Measurements from ENCODE around the gene SLC35F4. TPM values are rescaled to one million over a fixed set of nuclear protein-coding genes. Genes with fewer than 3 reads are reported as not detected.

Gene SLC35F4
- total RNA-seq, 2 experiments from 2014 or later = not detected

- no peaks in the 10 kb centered on the region for H3K9me3 Mint-ChIP-seq
- Histone ChIP-seq H3K36me3 (ENCODE audit: insufficient read depth, low read length) (no peaks in the 10 kb centered on the region), H3K4me3 (ENCODE audit: low read length) (no peak overlapping the region), H3K27me3 (ENCODE audit: control insufficient read depth in 1 of 2, insufficient read depth in 2 of 2, low read length in 2 of 2) (no peaks in the 10 kb centered on the region), H3K9me3 (ENCODE audit: control insufficient read depth in 1 of 2, insufficient read depth in 1 of 2, low read length in 2 of 2) (no peaks in the 10 kb centered on the region), H3K4me1 (ENCODE audit: insufficient read depth, low read length) (no peaks in the 10 kb centered on the region), H3K27ac (ENCODE audit: low read depth in 1 of 2, low read length in 2 of 2) (no peak overlapping the region)
- no peak overlapping the region for H3K4me3 Mint-ChIP-seq
- TF ChIP-seq, protein P1, sequence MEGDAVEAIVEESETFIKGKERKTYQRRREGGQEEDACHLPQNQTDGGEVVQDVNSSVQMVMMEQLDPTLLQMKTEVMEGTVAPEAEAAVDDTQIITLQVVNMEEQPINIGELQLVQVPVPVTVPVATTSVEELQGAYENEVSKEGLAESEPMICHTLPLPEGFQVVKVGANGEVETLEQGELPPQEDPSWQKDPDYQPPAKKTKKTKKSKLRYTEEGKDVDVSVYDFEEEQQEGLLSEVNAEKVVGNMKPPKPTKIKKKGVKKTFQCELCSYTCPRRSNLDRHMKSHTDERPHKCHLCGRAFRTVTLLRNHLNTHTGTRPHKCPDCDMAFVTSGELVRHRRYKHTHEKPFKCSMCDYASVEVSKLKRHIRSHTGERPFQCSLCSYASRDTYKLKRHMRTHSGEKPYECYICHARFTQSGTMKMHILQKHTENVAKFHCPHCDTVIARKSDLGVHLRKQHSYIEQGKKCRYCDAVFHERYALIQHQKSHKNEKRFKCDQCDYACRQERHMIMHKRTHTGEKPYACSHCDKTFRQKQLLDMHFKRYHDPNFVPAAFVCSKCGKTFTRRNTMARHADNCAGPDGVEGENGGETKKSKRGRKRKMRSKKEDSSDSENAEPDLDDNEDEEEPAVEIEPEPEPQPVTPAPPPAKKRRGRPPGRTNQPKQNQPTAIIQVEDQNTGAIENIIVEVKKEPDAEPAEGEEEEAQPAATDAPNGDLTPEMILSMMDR (IDR thresholded peaks at IDR 0.05) = no peak
- ChIA-PET POLR2A (no interaction called here), CTCF (no interaction called here)
- intact Hi-C loops (cut with DNase I, micrococcal nuclease) = no loop called here
- H3K4me1 Mint-ChIP-seq (ENCODE audit: low read depth) = no peaks in the 10 kb centered on the region
- no peak overlapping the region for H3K27ac Mint-ChIP-seq
- peaks cover 3% of the 10 kb centered on the region for H3K27me3 Mint-ChIP-seq
- ATAC-seq (ENCODE audit: poor library complexity) (no peak), DNase-seq (no peak)
- H3K36me3 Mint-ChIP-seq (ENCODE audit: low read depth) = no peaks in the 10 kb centered on the region
Measured at GRCh38 chr14:57576498-57576897, 289.4 kb downstream of the SLC35F4 start.

GRCh38 chr14:57575482-57575881 lies 290.4 kb downstream of the SLC35F4 start:
- TF ChIP-seq, protein P1 (IDR thresholded peaks at IDR 0.05) = no peak
- Histone ChIP-seq H3K27me3 (ENCODE audit: control insufficient read depth in 1 of 2, insufficient read depth in 2 of 2, low read length in 2 of 2) (no peaks in the 10 kb centered on the region), H3K9me3 (ENCODE audit: control insufficient read depth in 1 of 2, insufficient read depth in 1 of 2, low read length in 2 of 2) (no peaks in the 10 kb centered on the region), H3K4me1 (ENCODE audit: insufficient read depth, low read length) (no peaks in the 10 kb centered on the region), H3K4me3 (ENCODE audit: low read length) (no peak overlapping the region), H3K27ac (ENCODE audit: low read depth in 1 of 2, low read length in 2 of 2) (no peak overlapping the region), H3K36me3 (ENCODE audit: insufficient read depth, low read length) (no peaks in the 10 kb centered on the region)
- intact Hi-C loops (cut with DNase I, micrococcal nuclease) = no loop called here
- no peak for ATAC-seq (ENCODE audit: poor library complexity)
- Mint-ChIP-seq H3K9me3 (no peaks in the 10 kb centered on the region), H3K4me3 (no peak overlapping the region), H3K27ac (no peak overlapping the region), H3K4me1 (ENCODE audit: low read depth) (no peaks in the 10 kb centered on the region), H3K27me3 (peaks cover 3% of the 10 kb centered on the region), H3K36me3 (ENCODE audit: low read depth) (no peaks in the 10 kb centered on the region)
- no peak for DNase-seq
- CTCF ChIA-PET = no interaction called here
- POLR2A ChIA-PET = no interaction called here

GRCh38 chr14:57574617-57575288 lies 291.1 kb downstream of the SLC35F4 start:
- no peaks in the 10 kb centered on the region for H3K9me3 ChIP-seq (ENCODE audit: control insufficient read depth in 1 of 2, insufficient read depth in 1 of 2, low read length in 2 of 2)
- H3K36me3 ChIP-seq (ENCODE audit: insufficient read depth, low read length) = no peaks in the 10 kb centered on the region
- no peak overlapping the region for H3K27ac ChIP-seq (ENCODE audit: low read depth in 1 of 2, low read length in 2 of 2)
- CTCF ChIA-PET = no interaction called here
- H3K27me3 Mint-ChIP-seq = peaks cover 3% of the 10 kb centered on the region
- no peaks in the 10 kb centered on the region for H3K36me3 Mint-ChIP-seq (ENCODE audit: low read depth)
- TF ChIP-seq, protein P1 (IDR thresholded peaks at IDR 0.05) = no peak
- no peaks in the 10 kb centered on the region for H3K4me1 Mint-ChIP-seq (ENCODE audit: low read depth)
- H3K9me3 Mint-ChIP-seq = no peaks in the 10 kb centered on the region
- H3K27ac Mint-ChIP-seq = no peak overlapping the region
- POLR2A ChIA-PET = no interaction called here
- H3K4me3 Mint-ChIP-seq = no peak overlapping the region
- ATAC-seq (ENCODE audit: poor library complexity) = no peak
- H3K27me3 ChIP-seq (ENCODE audit: control insufficient read depth in 1 of 2, insufficient read depth in 2 of 2, low read length in 2 of 2) = no peaks in the 10 kb centered on the region
- H3K4me1 ChIP-seq (ENCODE audit: insufficient read depth, low read length) = no peaks in the 10 kb centered on the region
- no peak for DNase-seq
- intact Hi-C loops (cut with DNase I, micrococcal nuclease) = no loop called here
- H3K4me3 ChIP-seq (ENCODE audit: low read length) = no peak overlapping the region
